ENCODE measurements around the gene KNG1. TPM values are rescaled to one million over a fixed set of nuclear protein-coding genes. Genes with fewer than 3 reads are reported as not detected.
"Not testable (repeated sequence)": the region's sequence is repeated elsewhere in the genome, so short reads cannot be mapped to it uniquely, and the experiment has no call there.

KNG1 gene
- total and polyA plus RNA-seq, 7 experiments from 2014 or later, result not detected

DNA sequence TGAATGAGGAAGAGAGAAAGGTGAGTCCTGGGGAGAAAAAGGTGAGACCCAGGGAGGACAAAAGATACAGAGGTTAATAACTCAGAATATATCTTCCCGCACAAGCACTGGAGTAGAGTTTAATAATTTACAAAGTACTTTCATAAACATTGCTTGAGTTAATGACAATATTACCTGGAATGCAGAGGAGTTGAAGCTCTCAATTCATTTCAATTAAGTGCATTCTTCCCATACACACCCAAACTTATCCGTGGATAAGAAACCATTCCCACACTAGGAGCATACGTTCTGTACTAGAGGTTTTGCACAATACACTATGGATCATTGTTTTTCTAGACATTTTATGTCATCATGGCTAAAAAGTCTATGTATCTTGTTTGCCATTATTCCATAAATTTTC is 23.3 kb upstream of the KNG1 start:
- no peak for DNase-seq

DNA sequence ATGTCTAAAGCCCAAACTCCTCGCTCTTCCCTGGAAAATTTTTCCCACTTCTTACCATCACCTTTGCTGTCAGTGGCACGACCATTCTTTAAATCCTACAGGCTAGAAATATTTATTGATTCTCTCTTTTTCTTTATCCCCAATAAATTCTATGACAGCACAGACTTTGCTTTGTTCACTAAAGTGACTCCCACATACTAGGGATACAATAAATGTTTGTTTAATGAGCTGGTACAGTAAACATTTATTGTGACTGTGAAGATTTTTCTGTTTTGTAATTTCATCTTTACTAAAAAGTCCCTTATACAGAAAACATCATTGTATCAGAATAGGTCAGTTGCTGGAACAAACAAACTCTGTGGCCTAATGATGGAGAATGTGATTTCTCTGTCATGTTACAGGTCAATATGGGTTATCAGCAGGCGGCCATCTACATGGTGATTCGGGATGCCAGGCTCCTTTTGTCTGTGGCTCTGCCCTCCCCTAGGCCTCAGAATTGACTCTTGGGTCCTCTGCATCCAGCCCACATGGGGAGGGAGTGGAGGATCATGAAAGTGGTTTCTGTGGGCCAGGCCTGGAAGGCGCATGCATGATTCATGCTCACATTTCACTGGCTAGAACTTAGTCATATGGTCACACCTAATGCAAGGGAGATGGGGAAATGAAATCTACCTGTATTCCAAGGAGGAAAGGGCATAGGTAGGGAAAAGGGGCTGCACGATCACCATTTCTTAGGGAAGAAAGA is 22.7 kb upstream of the KNG1 start:
- peaks cover 0 to 10% of the 10 kb centered on the region in 2 donors for H3K4me1 ChIP-seq (ENCODE audit: control insufficient read depth in 2 of 2, insufficient read depth in 2 of 2, low read length in 2 of 2)
- no peak overlapping the region for H3K27ac ChIP-seq (ENCODE audit: low read depth, low read length)
- H3K4me3 ChIP-seq (ENCODE audit: low read length), result no peak overlapping the region
- Mint-ChIP-seq H3K9me3 (peaks cover 0 to 3% (median 0%) of the 10 kb centered on the region in 11 donors), H3K27ac (no peak overlapping the region), H3K36me3 (no peaks in the 10 kb centered on the region), H3K27me3 (peaks cover 14 to 28% (median 20%) of the 10 kb centered on the region in 5 donors), H3K4me3 (no peak overlapping the region), H3K4me1 (peaks cover 0 to 4% (median 0%) of the 10 kb centered on the region in 7 donors)
- intact Hi-C loops (cut with micrococcal nuclease), result no loop called here
- H3K9me3 ChIP-seq (ENCODE audit: control insufficient read depth in 2 of 3, low read length in 3 of 3), result no peaks in the 10 kb centered on the region
- no peaks in the 10 kb centered on the region for H3K27me3 ChIP-seq (ENCODE audit: control insufficient read depth in 2 of 2, insufficient read depth in 2 of 2, low read length in 2 of 2)
- CTCF ChIA-PET, result no interaction called here
- H3K36me3 ChIP-seq (ENCODE audit: control insufficient read depth in 2 of 3, insufficient read depth in 3 of 3, low read length in 3 of 3), result no peaks in the 10 kb centered on the region
- POLR2A ChIA-PET, result no interaction called here
- ATAC-seq, result no peak
- no peak for DNase-seq

More for the DNA sequence above, 23.3 kb upstream of the KNG1 start:
- Histone ChIP-seq H3K27ac (ENCODE audit: low read depth, low read length) (no peak overlapping the region), H3K9me3 (ENCODE audit: control insufficient read depth in 2 of 3, low read length in 3 of 3) (no peaks in the 10 kb centered on the region), H3K27me3 (ENCODE audit: control insufficient read depth in 2 of 2, insufficient read depth in 2 of 2, low read length in 2 of 2) (no peaks in the 10 kb centered on the region), H3K4me1 (ENCODE audit: control insufficient read depth in 2 of 2, insufficient read depth in 2 of 2, low read length in 2 of 2) (peaks cover 0 to 10% of the 10 kb centered on the region in 2 donors), H3K4me3 (ENCODE audit: low read length) (no peak overlapping the region), H3K36me3 (ENCODE audit: control insufficient read depth in 2 of 3, insufficient read depth in 3 of 3, low read length in 3 of 3) (no peaks in the 10 kb centered on the region)
- ChIA-PET CTCF (no interaction called here), POLR2A (no interaction called here)
- Mint-ChIP-seq H3K36me3 (no peaks in the 10 kb centered on the region), H3K9me3 (peaks cover 0 to 3% (median 0%) of the 10 kb centered on the region in 11 donors), H3K27ac (no peak overlapping the region), H3K27me3 (peaks cover 14 to 28% (median 21%) of the 10 kb centered on the region in 5 donors), H3K4me1 (peaks cover 0 to 4% (median 0%) of the 10 kb centered on the region in 7 donors), H3K4me3 (no peak overlapping the region)
- intact Hi-C loops (cut with micrococcal nuclease), result no loop called here
- ATAC-seq, result no peak

DNA sequence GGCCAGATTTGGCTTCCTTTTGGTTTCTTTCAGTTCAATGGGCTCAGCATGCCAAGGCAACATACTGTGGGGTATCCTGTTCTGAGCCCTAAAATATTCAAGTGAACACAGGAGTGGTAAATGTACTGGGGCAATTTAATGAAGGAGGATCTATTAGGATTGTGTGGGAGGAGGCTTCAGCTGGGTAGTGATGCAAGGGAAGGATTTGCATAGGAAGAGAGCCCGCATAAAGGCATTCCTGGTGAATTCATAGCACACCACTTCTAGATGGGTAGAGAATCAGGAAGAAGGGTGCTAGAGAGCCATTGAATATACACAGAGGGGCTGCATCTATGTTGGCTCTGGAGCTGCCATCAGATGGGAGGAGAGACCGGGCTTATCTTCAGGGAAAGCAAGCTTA is 20.6 kb upstream of the KNG1 start:
- Mint-ChIP-seq H3K9me3 (no peaks in the 10 kb centered on the region), H3K4me1 (peaks cover 0 to 2% (median 0%) of the 10 kb centered on the region in 7 donors), H3K36me3 (no peaks in the 10 kb centered on the region), H3K27me3 (peaks cover 7 to 19% (median 15%) of the 10 kb centered on the region in 5 donors), H3K27ac (no peak overlapping the region), H3K4me3 (no peak overlapping the region)
- no peak for ATAC-seq
- peaks cover 0 to 7% of the 10 kb centered on the region in 2 donors for H3K4me1 ChIP-seq (ENCODE audit: control insufficient read depth in 2 of 2, insufficient read depth in 2 of 2, low read length in 2 of 2)
- H3K36me3 ChIP-seq (ENCODE audit: control insufficient read depth in 2 of 3, insufficient read depth in 3 of 3, low read length in 3 of 3), result no peaks in the 10 kb centered on the region
- H3K27ac ChIP-seq (ENCODE audit: low read depth, low read length), result no peak overlapping the region
- DNase-seq, result no peak
- CTCF ChIA-PET, result no interaction called here
- H3K9me3 ChIP-seq (ENCODE audit: control insufficient read depth in 2 of 3, low read length in 3 of 3), result no peaks in the 10 kb centered on the region
- POLR2A ChIA-PET, result interaction anchor here (0.7 kb wide), 1 partner anchor 128 kb away, joined by 3 read pairs; no protein-coding TSS in a partner anchor
- no peaks in the 10 kb centered on the region for H3K27me3 ChIP-seq (ENCODE audit: control insufficient read depth in 2 of 2, insufficient read depth in 2 of 2, low read length in 2 of 2)
- no peak overlapping the region for H3K4me3 ChIP-seq (ENCODE audit: low read length)
- intact Hi-C loops (cut with micrococcal nuclease), result no loop called here

DNA sequence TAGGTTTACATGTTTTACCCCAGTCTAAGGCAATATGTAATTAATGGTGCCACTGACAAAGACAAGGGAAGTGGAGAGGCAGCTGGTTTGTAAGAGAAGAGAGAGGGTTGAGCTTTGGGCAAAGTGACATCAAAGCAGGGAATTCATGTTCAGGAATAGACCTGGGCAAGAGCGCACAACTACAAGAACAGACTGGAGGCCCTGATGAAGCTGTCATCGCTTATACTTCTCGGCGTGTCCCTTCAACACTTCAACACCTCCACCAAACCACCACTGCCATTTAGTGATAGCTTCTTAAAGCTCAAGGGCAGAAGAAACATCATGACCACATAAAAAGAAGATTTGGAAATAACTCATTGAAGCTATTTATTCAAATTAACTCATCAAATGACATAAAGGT is 19.6 kb upstream of the KNG1 start:
- ATAC-seq (no peak), DNase-seq (no peak)
- CTCF ChIA-PET, result no interaction called here
- Mint-ChIP-seq H3K9me3 (no peaks in the 10 kb centered on the region), H3K4me1 (peaks cover 0 to 2% (median 0%) of the 10 kb centered on the region in 7 donors), H3K27me3 (peaks cover 0 to 23% (median 8%) of the 10 kb centered on the region in 5 donors), H3K4me3 (no peak overlapping the region), H3K27ac (no peak overlapping the region), H3K36me3 (no peaks in the 10 kb centered on the region)
- Histone ChIP-seq H3K27me3 (ENCODE audit: control insufficient read depth in 2 of 2, insufficient read depth in 2 of 2, low read length in 2 of 2) (no peaks in the 10 kb centered on the region), H3K36me3 (ENCODE audit: control insufficient read depth in 2 of 3, insufficient read depth in 3 of 3, low read length in 3 of 3) (no peaks in the 10 kb centered on the region), H3K4me3 (ENCODE audit: low read length) (no peak overlapping the region), H3K9me3 (ENCODE audit: control insufficient read depth in 2 of 3, low read length in 3 of 3) (no peaks in the 10 kb centered on the region), H3K27ac (ENCODE audit: low read depth, low read length) (no peak overlapping the region), H3K4me1 (ENCODE audit: control insufficient read depth in 2 of 2, insufficient read depth in 2 of 2, low read length in 2 of 2) (no peaks in the 10 kb centered on the region)
- POLR2A ChIA-PET, result interaction anchor here (0.6 to 0.7 kb wide), 2 partner anchors 93 to 765 kb away, joined by 3 read pairs; no protein-coding TSS in a partner anchor
- intact Hi-C loops (cut with micrococcal nuclease), result loop anchor here in 1 of 2 donors (1.0 kb wide), 1 partner anchor 124 kb away; no protein-coding TSS in a partner anchor

DNA sequence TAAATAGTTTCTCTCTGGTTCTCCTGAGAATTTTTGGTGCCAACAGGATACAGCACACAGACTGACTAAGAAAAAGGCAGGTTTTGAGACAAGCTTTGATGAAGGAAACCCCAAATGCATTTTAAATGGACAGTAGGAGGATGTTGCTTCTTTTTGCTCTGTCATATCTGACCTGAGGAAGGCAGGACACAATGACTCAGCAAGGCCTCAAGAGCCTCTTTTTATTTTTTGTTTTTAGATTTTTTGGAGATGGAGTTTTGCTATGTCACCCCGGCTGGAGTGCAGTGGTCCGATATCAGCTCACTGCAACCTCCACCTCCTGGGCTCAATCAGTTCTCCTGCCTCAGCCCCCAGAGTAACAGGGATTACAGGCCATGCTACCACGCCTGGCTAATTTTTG is 16.9 kb upstream of the KNG1 start:
- Mint-ChIP-seq H3K4me1 (peaks cover 0 to 2% (median 0%) of the 10 kb centered on the region in 7 donors), H3K27me3 (peaks cover 5 to 43% (median 10%) of the 10 kb centered on the region in 5 donors), H3K36me3 (no peaks in the 10 kb centered on the region), H3K9me3 (no peaks in the 10 kb centered on the region), H3K4me3 (no peak overlapping the region), H3K27ac (no peak overlapping the region)
- intact Hi-C loops (cut with micrococcal nuclease), result no loop called here
- ChIA-PET CTCF (no interaction called here), POLR2A (no interaction called here)
- no peaks in the 10 kb centered on the region for H3K36me3 ChIP-seq (ENCODE audit: control insufficient read depth in 2 of 3, insufficient read depth in 3 of 3, low read length in 3 of 3)
- no peak overlapping the region for H3K4me3 ChIP-seq (ENCODE audit: low read length)
- DNase-seq, result no peak
- no peak for ATAC-seq
- H3K27me3 ChIP-seq (ENCODE audit: control insufficient read depth in 2 of 2, insufficient read depth in 2 of 2, low read length in 2 of 2), result no peaks in the 10 kb centered on the region
- no peak overlapping the region for H3K27ac ChIP-seq (ENCODE audit: low read depth, low read length)
- H3K4me1 ChIP-seq (ENCODE audit: control insufficient read depth in 2 of 2, insufficient read depth in 2 of 2, low read length in 2 of 2), result no peaks in the 10 kb centered on the region
- no peaks in the 10 kb centered on the region for H3K9me3 ChIP-seq (ENCODE audit: control insufficient read depth in 2 of 3, low read length in 3 of 3)

DNA sequence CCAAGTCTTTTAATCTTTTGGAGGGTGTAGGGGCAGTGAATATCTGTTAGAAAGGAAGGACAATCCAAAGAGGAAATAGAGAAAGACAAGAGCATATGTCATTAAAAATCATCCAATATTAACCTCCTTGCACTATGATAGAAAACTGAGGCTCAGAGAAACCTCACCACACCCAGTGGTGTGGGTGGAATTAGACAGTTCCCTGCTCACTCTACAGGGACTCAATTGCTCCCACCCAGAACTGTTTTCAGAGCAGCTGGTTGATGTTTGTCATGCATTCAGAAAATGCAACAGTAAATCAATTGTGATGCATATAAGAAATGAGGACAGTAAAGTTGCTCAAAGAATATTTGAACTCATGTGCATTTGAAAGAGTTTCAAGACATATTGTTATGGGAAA is 14.7 kb upstream of the KNG1 start:
- H3K4me3 ChIP-seq (ENCODE audit: low read length); H3K9me3 ChIP-seq (ENCODE audit: control insufficient read depth in 2 of 3, low read length in 3 of 3); H3K9me3 Mint-ChIP-seq; DNase-seq; H3K27ac ChIP-seq (ENCODE audit: low read depth, low read length); ATAC-seq; H3K4me3 Mint-ChIP-seq; H3K27ac Mint-ChIP-seq; H3K4me1 ChIP-seq (ENCODE audit: control insufficient read depth in 2 of 2, insufficient read depth in 2 of 2, low read length in 2 of 2); H3K36me3 Mint-ChIP-seq; intact Hi-C loops (cut with micrococcal nuclease); CTCF ChIA-PET; H3K27me3 ChIP-seq (ENCODE audit: control insufficient read depth in 2 of 2, insufficient read depth in 2 of 2, low read length in 2 of 2); H3K36me3 ChIP-seq (ENCODE audit: control insufficient read depth in 2 of 3, insufficient read depth in 3 of 3, low read length in 3 of 3); POLR2A ChIA-PET: not testable (repeated sequence)
- Mint-ChIP-seq H3K27me3 (peaks cover 15 to 57% (median 28%) of the 10 kb centered on the region in 5 donors), H3K4me1 (peaks cover 0 to 13% (median 3%) of the 10 kb centered on the region in 7 donors)
